NCI-H1436 treated with DMSO at 0.1 percent for 48 hours (cell line): ENCODE data around the gene VPS13D.

Experiments
- DNase-seq: peaks from one replicate; lab custom pipeline; 2025; lab: John Stamatoyannopoulos, UW

VPS13D gene

GRCh38 chr1:12229835-12230548 lies at the start of gene VPS13D:
Gene VPS13D, plus strand, starts transcription at chr1:12230030. Its CDS starts 4,237 bp downstream, at chr1:12234267.
- DNase-seq = no peak

GRCh38 chr1:12180315-12180714 lies 49.5 kb upstream of the VPS13D start:
- no peak for DNase-seq

- DNase-seq = no peak
These were observed 48.9 kb upstream of the VPS13D start for GRCh38 chr1:12180903-12181302.

GRCh38 chr1:12181568-12181967 lies 48.3 kb upstream of the VPS13D start:
- no peak for DNase-seq

GRCh38 chr1:12182410-12182984 lies 47.3 kb upstream of the VPS13D start:
- DNase-seq = no peak

GRCh38 chr1:12183095-12183794 lies 46.6 kb upstream of the VPS13D start:
- DNase-seq = no peak

- no peak for DNase-seq
These were observed 45.7 kb upstream of the VPS13D start for GRCh38 chr1:12184008-12184681.

- DNase-seq = no peak
These were observed 44.6 kb upstream of the VPS13D start for GRCh38 chr1:12185036-12185917.

- DNase-seq = no peak
These were observed 43.7 kb upstream of the VPS13D start for GRCh38 chr1:12185918-12186678.

GRCh38 chr1:12186679-12186985 lies 43.2 kb upstream of the VPS13D start:
- no peak for DNase-seq

- no peak for DNase-seq
These were observed 41.7 kb upstream of the VPS13D start for GRCh38 chr1:12188115-12188514.

GRCh38 chr1:12188657-12189327 lies 41.0 kb upstream of the VPS13D start:
- DNase-seq = no peak

- DNase-seq = no peak
These were observed 40.5 kb upstream of the VPS13D start for GRCh38 chr1:12189328-12189682.

- no peak for DNase-seq
These were observed 38.4 kb upstream of the VPS13D start for GRCh38 chr1:12191242-12192032.

- no peak for DNase-seq
These were observed 35.1 kb upstream of the VPS13D start for GRCh38 chr1:12194666-12195216.

- DNase-seq = no peak
These were observed 34.4 kb upstream of the VPS13D start for GRCh38 chr1:12195416-12195815.

- no peak for DNase-seq
These were observed 33.0 kb upstream of the VPS13D start for GRCh38 chr1:12196641-12197482.

GRCh38 chr1:12197483-12197880 lies 32.3 kb upstream of the VPS13D start:
- DNase-seq = no peak

GRCh38 chr1:12200208-12200607 lies 29.6 kb upstream of the VPS13D start:
- no peak for DNase-seq
